ENCODE data around the gene GRM4. TPM values are rescaled to one million over a fixed set of nuclear protein-coding genes. Genes with fewer than 3 reads are reported as not detected.

Gene GRM4
- total RNA-seq, 1 experiment from 2014 or later, result not detected

DNA sequence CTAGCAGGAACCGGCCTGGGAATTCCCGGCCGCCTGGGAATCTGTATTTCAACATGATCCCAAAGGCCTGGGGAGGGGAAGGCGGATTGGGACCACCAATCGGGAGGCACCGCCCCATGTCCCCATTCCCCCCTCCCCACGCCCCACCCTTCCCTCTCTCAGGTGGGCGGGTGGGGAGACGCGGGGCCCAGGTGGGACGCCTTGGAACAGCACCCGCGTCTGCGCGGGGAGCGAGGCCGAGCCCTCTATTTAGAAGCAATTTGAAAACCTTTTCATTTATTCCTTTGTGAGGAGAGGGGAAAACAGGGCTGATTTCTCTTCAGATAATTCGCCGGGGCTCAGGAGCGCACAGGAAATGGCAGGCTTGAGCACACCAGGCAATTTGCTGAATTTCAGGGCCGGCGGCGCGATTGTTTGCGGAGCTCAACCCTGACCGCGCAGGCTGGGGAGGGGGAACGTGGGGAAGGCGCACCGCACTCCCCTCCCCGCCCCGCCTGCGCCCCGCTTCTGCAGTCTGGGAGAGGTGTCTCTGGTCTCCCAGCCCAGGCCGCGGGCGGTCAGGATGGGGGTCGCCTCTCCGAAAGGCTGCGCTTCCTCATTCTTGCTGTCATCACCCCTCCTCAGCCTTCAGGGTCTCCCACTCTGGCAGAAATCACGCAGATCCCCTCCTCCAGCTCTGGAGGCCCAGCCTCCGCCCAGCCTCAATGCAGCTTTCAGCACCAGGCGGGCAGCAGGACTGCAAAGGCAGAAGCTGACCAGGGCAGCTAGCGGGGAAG lies 170.0 kb downstream of the GRM4 start:
- Histone ChIP-seq H3K27me3 (ENCODE audit: insufficient read depth, low read depth) (peaks cover 38% of the 10 kb centered on the region), H2AFZ (no peak overlapping the region), H3K27ac (no peak overlapping the region), H3K36me3 (ENCODE audit: low read depth) (no peaks in the 10 kb centered on the region), H3K4me1 (replicated peaks; ENCODE audit: insufficient read depth) (no peaks in the 10 kb centered on the region), H3F3A (ENCODE audit: insufficient read depth, low read depth) (no peaks in the 10 kb centered on the region), H3K4me3 (no peak overlapping the region), H3K79me2 (ENCODE audit: low read depth) (no peaks in the 10 kb centered on the region), H3K4me2 (no peak overlapping the region), H3K9me2 (ENCODE audit: insufficient read depth) (no peaks in the 10 kb centered on the region), H4K20me1 (ENCODE audit: insufficient read depth) (no peaks in the 10 kb centered on the region), H3K9me3 (ENCODE audit: insufficient read depth, low read depth) (no peaks in the 10 kb centered on the region)
- intact Hi-C loops (cut with micrococcal nuclease; ENCODE audit: unreplicated experiment), result no loop called here
- BruUV-seq (replicated peaks), result no TSS peak
- TF ChIP-seq EZH2 (IDR thresholded peaks at IDR 0.05; ENCODE audit: low read depth), result no peak
- TF ChIP-seq, protein P1, sequence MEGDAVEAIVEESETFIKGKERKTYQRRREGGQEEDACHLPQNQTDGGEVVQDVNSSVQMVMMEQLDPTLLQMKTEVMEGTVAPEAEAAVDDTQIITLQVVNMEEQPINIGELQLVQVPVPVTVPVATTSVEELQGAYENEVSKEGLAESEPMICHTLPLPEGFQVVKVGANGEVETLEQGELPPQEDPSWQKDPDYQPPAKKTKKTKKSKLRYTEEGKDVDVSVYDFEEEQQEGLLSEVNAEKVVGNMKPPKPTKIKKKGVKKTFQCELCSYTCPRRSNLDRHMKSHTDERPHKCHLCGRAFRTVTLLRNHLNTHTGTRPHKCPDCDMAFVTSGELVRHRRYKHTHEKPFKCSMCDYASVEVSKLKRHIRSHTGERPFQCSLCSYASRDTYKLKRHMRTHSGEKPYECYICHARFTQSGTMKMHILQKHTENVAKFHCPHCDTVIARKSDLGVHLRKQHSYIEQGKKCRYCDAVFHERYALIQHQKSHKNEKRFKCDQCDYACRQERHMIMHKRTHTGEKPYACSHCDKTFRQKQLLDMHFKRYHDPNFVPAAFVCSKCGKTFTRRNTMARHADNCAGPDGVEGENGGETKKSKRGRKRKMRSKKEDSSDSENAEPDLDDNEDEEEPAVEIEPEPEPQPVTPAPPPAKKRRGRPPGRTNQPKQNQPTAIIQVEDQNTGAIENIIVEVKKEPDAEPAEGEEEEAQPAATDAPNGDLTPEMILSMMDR (conservative IDR thresholded peaks at IDR 0.05), result no peak
- DNase-seq, result no peak
- CTCF ChIA-PET, result no interaction called here
- POLR2A ChIA-PET (ENCODE audit: unreplicated experiment), result no interaction called here

DNA sequence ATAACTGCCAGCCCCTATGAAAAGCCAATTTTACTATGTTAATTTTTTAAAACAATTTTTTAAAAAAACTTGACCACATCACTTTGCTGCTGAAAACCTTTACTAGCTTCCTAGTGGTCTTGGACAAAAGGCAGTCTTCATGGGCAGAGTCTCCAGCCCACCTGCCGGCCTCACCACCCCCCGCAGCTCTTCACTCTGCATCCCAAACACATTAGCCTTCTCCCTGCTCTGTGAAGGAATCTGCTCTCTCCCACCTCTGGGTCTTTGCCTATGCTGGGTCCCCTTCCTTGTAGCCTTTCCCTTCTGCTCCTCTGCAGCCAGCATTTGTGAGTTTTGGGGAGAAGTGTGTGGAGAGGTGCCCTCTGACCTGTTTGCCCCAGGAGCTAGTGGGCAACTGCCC lies 171.4 kb downstream of the GRM4 start:
- Histone ChIP-seq H3K4me1 (replicated peaks; ENCODE audit: insufficient read depth) (no peaks in the 10 kb centered on the region), H2AFZ (no peak overlapping the region), H3K36me3 (ENCODE audit: low read depth) (no peaks in the 10 kb centered on the region), H3K4me2 (no peak overlapping the region), H3K9me3 (ENCODE audit: insufficient read depth, low read depth) (no peaks in the 10 kb centered on the region), H3K79me2 (ENCODE audit: low read depth) (no peaks in the 10 kb centered on the region), H3K4me3 (no peak overlapping the region), H3F3A (ENCODE audit: insufficient read depth, low read depth) (no peaks in the 10 kb centered on the region), H3K27ac (no peak overlapping the region), H3K9me2 (ENCODE audit: insufficient read depth) (no peaks in the 10 kb centered on the region), H3K27me3 (ENCODE audit: insufficient read depth, low read depth) (peaks cover 36% of the 10 kb centered on the region), H4K20me1 (ENCODE audit: insufficient read depth) (no peaks in the 10 kb centered on the region)
- TF ChIP-seq, protein P1 (conservative IDR thresholded peaks at IDR 0.05), result no peak
- TF ChIP-seq EZH2 (IDR thresholded peaks at IDR 0.05; ENCODE audit: low read depth), result no peak
- ChIA-PET CTCF (no interaction called here), POLR2A (ENCODE audit: unreplicated experiment) (no interaction called here)
- intact Hi-C loops (cut with micrococcal nuclease; ENCODE audit: unreplicated experiment), result no loop called here
- DNase-seq, result no peak
- no TSS peak for BruUV-seq (replicated peaks)

- CTCF ChIA-PET, result no interaction called here
- DNase-seq, result no peak
These were observed 171.9 kb downstream of the GRM4 start for GRCh38 chr6:33974030-33974429.

More at GRCh38 chr6:33974030-33974429, 171.9 kb downstream of the GRM4 start:
- H3K4me2 ChIP-seq, result no peak overlapping the region
- no peak overlapping the region for H3K4me3 ChIP-seq
- H4K20me1 ChIP-seq (ENCODE audit: insufficient read depth), result no peaks in the 10 kb centered on the region
- no peak overlapping the region for H2AFZ ChIP-seq
- no peaks in the 10 kb centered on the region for H3K9me3 ChIP-seq (ENCODE audit: insufficient read depth, low read depth)
- no peaks in the 10 kb centered on the region for H3K36me3 ChIP-seq (ENCODE audit: low read depth)
- BruUV-seq (replicated peaks), result no TSS peak
- H3K4me1 ChIP-seq (replicated peaks; ENCODE audit: insufficient read depth), result no peaks in the 10 kb centered on the region
- peaks cover 39% of the 10 kb centered on the region for H3K27me3 ChIP-seq (ENCODE audit: insufficient read depth, low read depth)
- H3K9me2 ChIP-seq (ENCODE audit: insufficient read depth), result no peaks in the 10 kb centered on the region
- H3K79me2 ChIP-seq (ENCODE audit: low read depth), result no peaks in the 10 kb centered on the region
- no peak for TF ChIP-seq EZH2 (IDR thresholded peaks at IDR 0.05; ENCODE audit: low read depth)
- TF ChIP-seq, protein P1 (conservative IDR thresholded peaks at IDR 0.05), result no peak
- POLR2A ChIA-PET (ENCODE audit: unreplicated experiment), result no interaction called here
- H3K27ac ChIP-seq, result no peak overlapping the region
- H3F3A ChIP-seq (ENCODE audit: insufficient read depth, low read depth), result no peaks in the 10 kb centered on the region
- intact Hi-C loops (cut with micrococcal nuclease; ENCODE audit: unreplicated experiment), result no loop called here

Measured in PC-9 (cell line).